Stimulated activated naive CD8-positive, alpha-beta T cell treated with anti-CD3 and anti-CD28 coated beads, Interleukin-15, Interleukin-2, amounts not matched to agents 100 U/mL and 50 U/mL, for 24 hours (primary cell): ENCODE measurements around the gene KCNH8.

Source experiments
- ATAC-seq: fragments of 150-1000 bp; cut with Tn5 transposase; one replicate; pipeline ENCODE4 v1.10.0; 2021
- DNase-seq: peaks from one replicate; pipeline ENCODE4 v3.0.0; 2021

The KCNH8 gene

DNA sequence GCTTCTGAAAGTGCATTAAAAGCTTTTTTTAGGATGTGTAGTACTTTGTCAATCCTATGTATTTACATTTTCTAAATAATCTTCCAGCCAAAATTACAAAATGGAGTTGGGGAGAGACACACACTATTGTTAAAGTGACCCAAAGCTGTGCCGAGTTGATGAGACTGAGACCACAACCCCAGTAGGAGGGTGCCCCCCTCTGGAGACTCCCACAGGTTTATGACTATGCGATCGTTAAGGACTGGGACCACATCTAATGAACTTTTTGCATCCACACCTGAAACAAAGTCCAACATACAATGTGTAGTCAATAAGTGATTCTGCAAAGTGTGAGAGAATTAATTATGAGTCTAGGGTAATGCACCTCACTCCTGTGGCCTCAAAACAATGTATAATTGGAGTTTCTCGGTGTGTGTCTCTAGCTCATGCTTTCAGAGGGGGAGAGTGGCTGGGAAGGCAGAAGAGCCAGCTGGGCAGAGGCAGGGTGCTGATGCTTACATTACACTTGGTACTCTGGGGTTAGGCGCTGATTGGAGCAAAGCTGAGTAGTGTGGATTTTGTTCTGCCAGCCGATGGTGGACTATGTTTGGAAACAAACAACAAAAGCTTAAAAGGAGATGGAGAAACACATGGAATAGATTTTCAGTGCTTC is 102.8 kb downstream of the KCNH8 start:
- no peak for DNase-seq
- no peak for ATAC-seq

DNA sequence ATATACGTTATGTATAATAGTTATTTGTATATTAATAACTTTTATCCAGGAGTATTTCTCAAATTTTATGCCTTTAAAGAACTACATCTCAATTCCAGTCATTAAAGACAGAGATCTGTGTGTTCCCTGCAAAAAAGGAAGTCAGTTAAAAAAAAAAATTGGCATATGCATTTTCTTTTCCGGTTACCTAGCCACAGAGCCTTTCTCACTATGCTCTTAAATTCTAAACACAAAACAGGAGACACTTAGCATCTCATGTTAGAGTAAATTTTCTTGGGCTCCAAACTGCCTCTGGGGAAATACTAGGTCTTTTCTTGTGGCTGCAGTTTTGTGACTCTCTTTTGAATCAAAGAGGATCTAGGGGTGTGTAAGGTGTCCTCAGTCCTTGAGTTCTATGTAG is 105.9 kb downstream of the KCNH8 start:
- ATAC-seq: no peak
- DNase-seq: no peak

DNA sequence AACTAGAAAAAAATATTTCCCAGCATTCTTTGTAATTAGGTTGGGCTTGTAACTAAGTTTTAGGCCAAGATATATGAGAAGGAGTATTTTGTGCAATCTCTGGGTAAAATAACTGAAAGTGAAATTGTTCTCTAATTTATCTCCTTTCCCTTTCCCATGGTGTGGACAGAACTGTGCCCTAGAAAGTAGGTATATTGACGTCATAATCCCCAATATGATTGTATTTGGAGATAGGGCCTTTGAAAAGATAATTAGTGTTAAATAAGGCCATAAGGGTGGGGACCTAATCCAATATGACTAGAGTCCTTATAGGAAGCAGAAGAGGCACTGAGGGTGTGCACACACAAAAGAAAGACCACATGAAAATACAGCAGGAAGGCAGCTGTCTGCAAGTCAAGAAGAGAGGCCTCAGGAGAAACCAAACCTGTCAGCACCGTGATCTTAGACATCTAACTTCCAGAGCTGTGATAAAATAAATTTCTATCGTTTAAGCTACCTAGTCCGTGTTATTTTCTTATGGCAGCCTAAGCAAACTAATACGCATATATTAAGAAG is 106.6 kb downstream of the KCNH8 start:
- no peak for DNase-seq
- ATAC-seq: no peak

DNA sequence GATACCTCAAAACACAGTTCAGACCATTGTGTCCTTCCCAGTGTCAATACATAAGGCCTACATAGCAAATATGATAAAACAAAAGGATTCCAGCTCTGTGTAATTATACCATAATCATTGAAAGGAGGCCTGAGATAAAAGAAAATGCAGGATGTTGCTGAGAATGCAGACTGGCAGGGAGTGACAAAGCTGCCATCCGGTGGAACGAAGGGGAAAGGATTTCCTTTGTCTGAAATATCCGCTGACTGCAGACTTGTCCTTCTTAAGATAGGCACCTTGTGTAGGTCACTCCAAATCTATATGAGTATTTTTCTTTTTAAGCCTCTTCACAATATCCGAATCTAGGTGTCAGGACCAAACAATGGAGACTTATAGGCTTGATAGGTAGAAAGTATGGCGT is 108.0 kb downstream of the KCNH8 start:
- DNase-seq (no peak), ATAC-seq (no peak)

DNA sequence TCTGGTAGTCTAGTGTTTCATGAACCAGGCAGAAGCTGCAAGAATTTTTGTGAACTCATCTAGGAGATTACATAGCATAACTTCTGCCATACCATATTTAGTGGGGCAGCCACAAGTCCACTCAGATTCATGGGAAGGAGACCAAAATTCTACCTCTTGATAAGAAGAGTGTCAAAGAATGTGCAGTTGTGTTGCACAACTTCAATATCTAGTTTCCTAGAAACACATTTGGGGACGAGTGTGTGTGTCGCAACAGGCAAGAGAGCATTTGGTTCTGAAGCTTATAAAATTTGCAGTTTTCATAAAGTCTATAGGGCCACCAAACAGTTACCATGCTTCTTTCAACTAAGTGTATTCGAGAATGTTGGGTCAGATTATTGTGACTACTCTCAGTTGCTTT is 115.3 kb downstream of the KCNH8 start:
- ATAC-seq (no peak), DNase-seq (no peak)

DNA sequence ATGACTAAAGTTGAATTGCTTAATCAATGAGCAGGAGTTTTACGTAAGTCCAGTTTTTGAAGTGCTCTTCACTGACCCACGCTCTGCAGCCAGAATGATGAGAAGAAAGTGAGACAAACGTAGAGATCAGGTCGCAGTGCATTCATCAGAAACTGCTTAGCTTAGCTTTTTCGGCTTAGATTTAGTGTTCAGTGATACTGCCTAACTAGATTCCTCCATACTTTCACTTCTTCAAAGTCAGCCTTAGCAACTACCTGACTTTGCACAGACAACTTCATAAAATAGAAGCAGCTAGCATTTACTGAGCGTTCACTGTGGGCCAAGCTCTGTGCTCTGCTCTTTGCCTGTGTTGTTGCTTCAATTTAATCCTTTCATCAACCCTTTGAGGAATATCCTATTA is 116.1 kb downstream of the KCNH8 start:
- DNase-seq: no peak
- no peak for ATAC-seq

DNA sequence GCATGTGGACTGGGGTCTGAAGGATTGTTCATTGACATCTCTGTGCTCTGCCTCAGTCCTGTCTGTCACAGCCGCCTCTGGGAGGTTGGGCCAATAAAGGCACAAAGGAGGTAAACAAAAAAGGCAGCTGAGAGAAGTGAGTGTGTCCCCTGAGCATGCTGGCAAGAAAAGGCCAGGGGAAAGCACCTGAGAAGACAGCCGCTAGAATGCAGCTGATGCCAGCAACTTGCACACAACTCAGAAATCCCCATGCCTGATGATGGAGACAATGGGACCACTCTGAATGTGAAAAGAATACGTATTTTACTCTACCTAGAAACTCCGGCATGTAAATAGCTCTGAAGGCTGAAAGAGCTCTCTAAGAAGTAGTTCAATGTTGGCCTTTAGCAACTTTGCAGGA is 118.7 kb downstream of the KCNH8 start:
- DNase-seq (no peak), ATAC-seq (no peak)

DNA sequence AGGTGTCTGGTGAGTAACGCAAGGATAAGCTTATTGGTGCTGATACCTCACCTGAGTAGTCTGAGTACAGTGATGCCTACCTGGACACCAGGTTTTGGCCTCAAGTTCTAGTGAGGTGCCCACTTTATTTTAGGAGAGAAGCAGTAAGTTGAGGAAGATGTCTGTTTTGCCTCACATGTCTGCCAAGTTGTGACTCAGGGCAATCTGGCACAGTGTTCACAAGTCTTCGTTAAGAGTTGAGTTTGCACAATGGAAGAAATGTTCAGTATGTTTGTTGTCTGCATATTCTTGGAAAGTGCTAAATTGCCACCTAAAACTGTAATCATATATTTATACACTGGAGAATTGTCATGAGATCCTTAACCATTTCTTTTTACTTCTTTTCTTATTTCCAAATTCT is 122.2 kb downstream of the KCNH8 start:
- ATAC-seq: no peak
- DNase-seq: no peak

DNA sequence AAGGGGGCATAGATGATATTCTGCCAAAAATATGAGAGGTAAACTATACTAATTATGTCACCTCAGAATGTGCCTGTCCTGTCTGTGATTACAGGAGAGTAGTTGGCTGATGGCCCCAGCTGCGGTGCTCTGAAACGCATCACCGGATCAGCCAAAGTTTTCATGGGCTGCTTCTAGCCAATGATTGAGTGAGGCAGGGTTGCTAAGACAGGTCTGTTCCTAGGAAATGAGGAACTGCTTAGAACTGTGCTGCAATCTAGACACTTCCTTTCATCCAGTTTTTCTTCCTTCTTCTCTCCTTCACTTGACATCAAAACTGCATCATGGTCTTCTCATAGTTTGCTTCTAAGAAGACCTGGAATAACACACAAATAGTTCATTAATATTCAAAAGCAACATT is 124.0 kb downstream of the KCNH8 start:
- DNase-seq: no peak
- ATAC-seq: no peak

DNA sequence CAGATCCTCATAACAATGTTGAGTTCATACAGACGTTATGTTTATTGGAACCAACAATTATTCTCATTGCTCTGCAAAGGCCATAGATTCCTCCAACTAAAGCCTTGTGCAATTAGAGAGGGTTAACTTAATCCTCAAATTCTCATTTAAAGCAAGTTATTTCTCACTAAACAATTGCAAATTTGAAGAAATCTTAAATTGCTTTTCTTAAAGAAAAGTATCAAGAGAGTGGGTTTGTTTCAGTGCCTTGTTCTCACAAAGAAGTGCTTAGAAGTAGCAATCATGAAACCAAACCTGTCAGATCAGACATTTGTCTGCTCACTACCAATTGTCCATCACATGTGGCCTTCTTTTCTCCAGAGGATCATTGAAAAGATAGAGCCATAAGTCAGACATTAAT is 124.8 kb downstream of the KCNH8 start:
- DNase-seq: no peak
- no peak for ATAC-seq

DNA sequence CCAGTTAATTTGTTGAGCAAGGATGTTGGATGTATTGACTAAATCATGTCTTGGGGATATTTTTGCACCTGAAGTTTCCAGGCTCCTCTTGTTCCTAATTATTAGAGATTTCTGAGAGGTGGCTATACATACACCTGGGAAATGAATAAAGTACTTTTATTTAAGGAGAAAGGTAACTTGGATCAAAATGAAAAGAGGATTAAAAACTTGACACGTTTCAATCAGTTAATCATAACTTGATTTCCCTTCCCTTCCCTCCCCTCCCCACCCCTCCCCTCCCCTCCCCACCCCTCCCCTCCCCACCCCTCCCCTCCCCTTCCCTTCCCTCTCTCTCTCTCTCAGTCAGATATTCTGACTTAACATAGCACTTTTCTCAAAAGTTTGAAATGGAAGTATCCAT is 126.3 kb downstream of the KCNH8 start:
- DNase-seq (no peak), ATAC-seq (no peak)

DNA sequence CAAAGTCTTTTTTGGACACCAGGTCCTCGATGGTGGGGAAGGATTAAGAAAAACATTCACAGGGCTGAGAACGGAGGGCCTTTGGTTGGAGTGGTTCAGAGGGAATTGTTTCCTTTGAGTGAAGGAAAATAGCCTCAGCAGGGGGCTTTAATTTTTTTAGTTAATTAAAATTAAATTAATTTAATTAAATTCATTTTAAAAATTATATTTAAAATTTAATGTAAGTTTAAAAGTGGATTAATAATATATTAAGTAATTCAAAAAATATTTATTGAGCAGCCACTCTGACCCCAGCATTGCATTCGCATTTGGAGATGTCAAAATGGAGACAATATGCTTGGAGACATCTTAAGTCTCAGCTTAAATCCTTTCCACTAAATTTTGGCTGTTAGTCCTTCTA is 136.7 kb downstream of the KCNH8 start:
- ATAC-seq: no peak

DNA sequence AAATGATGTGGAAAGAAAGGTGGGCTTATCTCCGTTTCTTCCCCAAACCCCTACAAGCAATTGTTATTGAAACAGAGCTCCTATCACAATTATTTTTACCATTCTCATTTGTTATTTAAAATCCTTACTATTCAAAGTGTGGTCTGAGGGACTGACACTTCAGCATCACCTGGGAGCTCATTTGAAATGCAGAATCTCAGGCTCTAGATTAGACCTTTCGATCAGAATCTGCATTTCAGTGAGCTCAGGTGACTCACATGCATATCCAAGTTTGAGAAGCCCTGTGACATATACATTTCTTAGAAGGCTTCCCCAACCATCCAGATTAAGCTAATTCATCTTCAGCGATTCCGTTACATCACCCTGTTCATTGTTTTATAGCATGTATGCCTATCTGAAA is 145.0 kb downstream of the KCNH8 start:
- ATAC-seq: no peak
- no peak for DNase-seq

More for the DNA sequence above, 136.7 kb downstream of the KCNH8 start:
- no peak for DNase-seq

DNA sequence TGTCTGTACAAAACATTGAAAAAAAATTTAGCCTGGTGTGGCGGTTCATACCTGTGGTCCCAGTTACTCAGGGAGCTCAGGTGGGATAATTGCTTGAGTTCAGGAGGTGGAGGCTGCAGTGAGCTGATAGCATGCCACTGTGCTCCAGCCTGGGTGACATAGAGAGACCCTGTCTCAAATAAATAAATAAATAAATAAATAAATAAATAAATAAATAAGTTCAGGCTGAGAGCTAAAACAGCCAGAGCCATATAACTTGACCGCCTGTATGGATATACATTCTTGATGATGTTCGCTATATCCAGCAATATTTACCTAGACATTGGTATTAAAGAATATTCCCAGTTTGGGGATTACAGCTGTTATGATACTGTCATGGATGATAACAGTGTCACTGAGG is 146.9 kb downstream of the KCNH8 start:
- no peak for DNase-seq
- ATAC-seq: no peak

DNA sequence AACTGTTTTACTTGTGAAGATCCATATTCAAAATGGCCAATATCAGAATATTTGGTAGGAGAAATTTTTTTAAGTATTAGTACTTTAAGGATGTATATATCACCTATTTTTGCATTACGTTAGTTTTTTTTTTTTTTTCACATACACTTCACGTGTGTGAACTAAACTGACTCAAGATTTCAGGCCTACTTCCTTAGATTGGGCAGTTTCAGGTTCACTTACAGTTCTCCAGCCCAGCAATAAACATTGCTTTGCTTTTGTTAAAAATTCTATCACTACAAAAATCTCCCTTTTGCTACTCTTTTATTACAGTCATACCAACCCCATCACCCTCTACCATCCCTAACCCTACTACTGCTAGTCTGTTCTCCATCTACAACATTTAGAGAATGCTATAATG is 183.6 kb downstream of the KCNH8 start:
- DNase-seq: no peak
- ATAC-seq: no peak

DNA sequence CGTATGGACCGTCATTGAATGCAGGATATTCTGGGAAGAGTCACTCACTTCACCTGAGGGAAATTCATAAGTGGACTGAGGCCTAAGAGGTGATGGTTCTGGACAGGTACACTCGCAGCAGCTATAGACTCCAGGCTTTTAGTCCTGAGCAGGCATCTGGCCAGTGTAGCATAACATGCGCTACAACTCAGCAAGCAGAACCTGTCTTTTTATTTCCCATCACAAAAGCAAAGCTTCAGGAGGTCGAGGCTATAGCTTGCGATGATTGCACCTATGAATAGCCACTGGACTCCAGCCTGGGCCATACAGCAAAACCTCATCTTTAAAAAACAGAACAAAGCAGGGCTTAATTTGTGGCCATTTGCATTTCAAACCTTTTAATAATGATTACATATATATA is 185.8 kb downstream of the KCNH8 start:
- ATAC-seq (no peak), DNase-seq (no peak)

DNA sequence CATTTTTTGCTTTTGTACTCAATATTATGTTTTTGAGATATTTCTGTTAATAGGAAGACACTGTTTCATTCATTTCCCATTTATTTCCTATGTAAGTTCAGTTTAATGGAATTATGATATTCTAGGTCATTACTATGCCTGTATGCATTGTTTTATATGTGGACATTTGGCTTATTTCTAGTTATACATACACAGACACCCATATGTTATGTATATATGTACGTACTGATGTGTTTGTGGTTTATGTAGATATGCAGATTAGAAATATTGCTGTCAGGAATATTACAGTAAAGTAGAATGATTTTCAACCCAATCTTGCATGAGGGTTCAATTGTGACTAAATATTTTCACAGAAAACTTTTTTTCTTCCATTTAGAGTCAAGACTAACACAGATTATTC is 190.5 kb downstream of the KCNH8 start:
- DNase-seq: no peak
- ATAC-seq: no peak

DNA sequence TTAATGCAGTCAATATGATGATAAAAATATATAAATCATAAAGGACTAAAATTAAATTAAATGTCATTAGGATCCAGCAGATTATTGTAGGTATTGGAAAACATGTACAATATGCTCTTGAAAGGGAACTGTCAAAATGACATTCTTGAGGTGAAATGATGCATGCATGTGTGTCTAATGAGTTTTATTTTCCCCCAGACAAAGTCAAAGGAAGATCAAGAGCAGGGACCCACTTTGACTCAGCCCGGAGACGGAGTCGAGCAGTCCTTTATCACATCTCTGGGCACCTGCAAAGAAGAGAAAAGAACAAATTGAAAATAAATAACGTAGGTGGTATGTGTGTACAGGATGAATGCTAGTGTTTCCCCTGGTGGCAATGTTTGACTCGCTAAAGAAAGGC is 194.1 kb downstream of the KCNH8 start:
- ATAC-seq: no peak
- no peak for DNase-seq

DNA sequence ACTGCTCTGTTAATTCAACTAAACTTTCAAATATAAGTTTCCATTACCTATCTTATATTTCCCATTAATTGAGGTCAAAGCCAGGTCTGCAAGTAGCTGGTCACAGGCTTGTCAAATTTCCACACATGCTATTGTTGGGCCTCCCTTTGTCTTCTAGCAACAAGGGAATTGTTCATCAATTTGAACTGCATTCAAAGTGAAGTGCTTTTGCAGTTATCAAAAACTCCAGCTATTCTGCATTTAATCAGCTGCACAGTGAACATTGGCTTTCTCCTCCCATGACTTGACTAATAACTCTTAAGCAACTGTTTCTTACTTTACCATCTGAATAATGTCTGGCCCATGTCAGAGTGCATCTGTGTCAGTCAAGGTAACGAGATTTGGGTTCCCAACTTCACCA is 198.4 kb downstream of the KCNH8 start:
- ATAC-seq (no peak), DNase-seq (no peak)

DNA sequence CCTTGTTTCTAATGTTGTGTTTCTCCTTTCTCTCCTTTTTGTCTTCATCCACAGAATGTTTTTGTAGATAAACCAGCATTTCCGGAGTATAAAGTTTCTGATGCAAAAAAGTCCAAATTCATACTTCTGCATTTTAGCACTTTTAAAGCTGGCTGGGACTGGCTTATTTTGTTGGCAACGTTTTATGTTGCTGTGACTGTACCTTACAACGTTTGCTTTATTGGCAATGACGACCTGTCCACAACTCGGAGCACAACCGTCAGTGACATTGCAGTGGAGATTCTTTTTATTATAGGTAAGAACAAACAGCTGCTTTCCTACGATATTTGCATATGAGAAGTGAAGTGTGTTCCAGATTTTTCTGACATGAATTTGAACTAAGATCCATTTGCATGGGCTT is 199.4 kb downstream of the KCNH8 start:
- DNase-seq (no peak), ATAC-seq (no peak)

DNA sequence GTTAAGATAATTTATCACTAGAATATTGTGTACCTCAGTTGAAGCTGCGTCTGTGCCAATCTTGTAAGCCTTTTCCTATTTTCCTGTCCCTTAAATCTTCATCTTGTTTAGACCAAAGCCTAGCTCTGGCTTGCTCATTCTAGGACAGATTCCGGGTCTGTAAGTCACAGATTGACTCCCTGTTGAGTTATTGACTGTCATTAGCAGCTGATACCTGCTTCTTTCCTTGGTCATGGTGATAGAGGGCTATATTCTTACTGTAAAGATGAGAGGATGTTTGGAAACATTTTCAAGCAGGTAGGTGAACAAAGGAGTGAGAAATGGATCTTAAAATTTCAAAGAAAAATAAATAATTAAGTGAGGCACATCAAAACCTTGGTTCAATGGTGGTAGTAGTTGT is 200.2 kb downstream of the KCNH8 start:
- DNase-seq (no peak), ATAC-seq (no peak)

DNA sequence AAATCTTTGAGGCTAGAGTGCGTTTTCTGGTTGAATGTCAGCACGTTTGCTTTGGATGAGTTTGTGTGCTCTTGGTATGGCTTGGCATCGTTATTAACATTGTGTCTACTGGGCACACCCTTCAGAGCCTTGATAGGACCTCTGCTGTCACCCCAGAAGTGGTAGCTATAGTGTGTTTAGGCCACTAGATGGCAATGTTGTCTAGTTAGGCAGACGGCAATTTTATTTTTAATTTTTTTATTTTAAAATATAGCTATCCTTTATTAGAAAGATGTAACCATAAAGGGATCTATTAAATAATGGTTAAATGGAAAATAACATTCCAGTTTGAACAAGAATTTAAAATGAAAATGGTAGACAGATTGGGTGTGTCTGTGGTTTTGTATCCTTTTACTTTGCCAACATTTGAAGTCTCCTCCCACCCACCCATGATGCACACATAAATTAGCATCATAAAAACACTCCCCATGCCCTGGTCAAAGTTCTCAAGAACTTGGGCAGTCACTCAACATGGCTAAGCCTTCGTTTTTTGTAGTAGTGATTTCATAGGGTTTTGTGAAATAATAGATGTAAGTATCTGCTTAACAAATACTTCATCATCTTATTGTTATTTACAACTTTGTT is 200.7 kb downstream of the KCNH8 start:
- ATAC-seq: peak; percentile 43
- DNase-seq: peak; percentile 6

DNA sequence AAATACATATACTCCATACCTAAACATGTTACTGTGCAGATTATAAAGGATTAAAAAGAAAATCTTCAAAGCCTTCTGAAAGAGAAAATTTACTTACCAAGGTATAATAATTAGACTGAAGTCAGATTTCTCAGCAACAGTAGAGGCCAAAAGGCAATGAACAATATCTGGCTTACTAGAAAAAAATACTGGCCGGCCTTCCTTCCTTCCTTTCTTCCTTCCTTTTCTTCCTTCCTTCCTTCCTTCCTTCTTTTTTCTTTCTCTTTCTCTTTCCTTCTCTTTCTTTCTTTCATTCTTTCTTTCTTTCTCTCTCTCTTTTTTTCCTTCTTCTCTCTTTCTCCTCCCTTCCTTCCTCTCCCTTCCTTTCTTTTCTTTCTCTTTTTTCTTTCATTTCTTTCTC is 209.6 kb downstream of the KCNH8 start:
- ATAC-seq (no peak), DNase-seq (no peak)

DNA sequence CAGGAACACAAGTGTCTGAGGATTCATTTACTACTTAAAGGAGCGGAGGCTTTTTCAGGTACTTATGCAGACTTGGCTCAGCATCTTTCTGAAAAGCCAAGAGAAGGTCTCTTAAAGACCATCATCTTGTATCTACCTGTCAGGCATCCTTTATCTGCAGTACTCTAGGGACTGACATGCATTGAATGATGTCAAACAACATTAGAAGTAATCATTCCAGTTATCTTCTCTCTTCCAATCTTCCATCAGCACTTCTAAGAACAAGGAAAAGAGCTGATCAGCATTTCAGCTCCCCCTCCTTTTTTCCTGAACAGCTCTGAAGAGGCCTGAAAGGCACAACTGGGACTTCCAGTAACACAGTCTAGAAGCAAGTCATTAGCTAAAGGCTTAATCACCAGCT is 214.8 kb downstream of the KCNH8 start:
- no peak for DNase-seq
- no peak for ATAC-seq
